Keratinocyte (primary cell): ENCODE data around the gene RNH1. TPM values are rescaled to one million over a fixed set of nuclear protein-coding genes. Genes with fewer than 3 reads are reported as not detected.

Experiments
- DNase-seq: peaks from one replicate; pipeline ENCODE4 v3.0.0-alpha.2; 2011; ENCODE audit warnings: low read depth, missing footprints, low spot score
- FAIRE-seq: peaks from 2 replicates; lab custom pipeline; 2011; peaks lifted over from hg19 to GRCh38; lab: Jason Lieb, UNC
- H2AFZ ChIP-seq: 2 replicates; pipeline ENCODE4 v1.6.0; 2012; ENCODE audit warnings: low read length, control low read depth, inconsistent platforms; ENCODE audit not compliant: control insufficient read depth
- H3K27ac ChIP-seq: 2 replicates; pipeline ENCODE4 v1.5.1; 2011; ENCODE audit warnings: low read length; ENCODE audit not compliant: control insufficient read depth, insufficient read depth
- H3K27me3 ChIP-seq: 3 replicates; pipeline ENCODE4 v1.6.0; 2011; ENCODE audit warnings: low read length; ENCODE audit not compliant: control insufficient read depth, insufficient read depth; ENCODE audit errors: extremely low read depth
- H3K36me3 ChIP-seq, 2 experiments: 2 replicates in 1 of 2; 3 replicates in 1 of 2; pipeline ENCODE4 v1.5.1; 2011; ENCODE audit warnings: low read length in 2 of 2, mild to moderate bottlenecking in 1 of 2; ENCODE audit not compliant: control insufficient read depth in 2 of 2, insufficient read depth in 2 of 2; ENCODE audit errors: extremely low read depth in 1 of 2
- H3K4me1 ChIP-seq: 3 replicates; pipeline ENCODE4 v1.5.1; 2011; ENCODE audit warnings: low read length; ENCODE audit not compliant: control insufficient read depth, insufficient read depth; ENCODE audit errors: extremely low read depth
- H3K4me2 ChIP-seq: 3 replicates; pipeline ENCODE4 v1.6.0; 2011; ENCODE audit warnings: low read depth, low read length; ENCODE audit not compliant: control insufficient read depth, insufficient read depth; ENCODE audit errors: extremely low read depth
- H3K4me3 ChIP-seq, 3 experiments: fragments of 200-600 bp in 1 of 3; sonication (generic) in 1 of 3; 2 replicates in 2 of 3; 3 replicates in 1 of 3; pipeline ENCODE4 v1.5.1; 2011 to 2016; ENCODE audit warnings: low read length in 3 of 3, mild to moderate bottlenecking in 3 of 3, control low read depth in 2 of 3, inconsistent platforms in 1 of 3, low read depth in 1 of 3, mixed read lengths in 1 of 3, mixed run types in 1 of 3, moderate library complexity in 1 of 3; ENCODE audit not compliant: control insufficient read depth in 2 of 3, insufficient read depth in 2 of 3; ENCODE audit errors: extremely low read depth in 1 of 3
- H3K79me2 ChIP-seq: 2 replicates; pipeline ENCODE4 v1.6.0; 2012; ENCODE audit warnings: low read length; ENCODE audit not compliant: control insufficient read depth, insufficient read depth
- H3K9ac ChIP-seq: 3 replicates; pipeline ENCODE4 v1.6.0; 2011; ENCODE audit warnings: low read length; ENCODE audit not compliant: control insufficient read depth, insufficient read depth; ENCODE audit errors: extremely low read depth
- H3K9me1 ChIP-seq: 3 replicates; pipeline ENCODE4 v1.6.0; 2011; ENCODE audit warnings: low read length; ENCODE audit not compliant: control insufficient read depth, insufficient read depth; ENCODE audit errors: extremely low read depth
- H3K9me3 ChIP-seq: 2 replicates; pipeline ENCODE4 v1.5.1; 2012; ENCODE audit warnings: low read depth, low read length; ENCODE audit not compliant: control insufficient read depth
- H4K20me1 ChIP-seq: 3 replicates; pipeline ENCODE4 v1.6.0; 2011; ENCODE audit warnings: low read length; ENCODE audit not compliant: control insufficient read depth, insufficient read depth; ENCODE audit errors: extremely low read depth
- CTCF ChIP-seq, 3 experiments: IDR thresholded peaks in 1 of 3; conservative IDR thresholded peaks in 1 of 3; optimal IDR thresholded peaks in 1 of 3; 2 replicates in 2 of 3; 3 replicates in 1 of 3; pipeline versions ENCODE3 to v1.5.1; 2011; ENCODE audit warnings: low read length in 3 of 3, mild to moderate bottlenecking in 3 of 3, moderate library complexity in 2 of 3, control low read depth in 1 of 3, inconsistent platforms in 1 of 3; ENCODE audit not compliant: insufficient read depth in 2 of 3; ENCODE audit errors: extremely low read depth in 1 of 3
- EZH2 ChIP-seq: IDR thresholded peaks from one replicate; pipeline ENCODE4 v1.6.1; 2012; ENCODE audit warnings: inconsistent platforms, mild to moderate bottlenecking, low read length, moderate library complexity
- dilution Hi-C: fragments of 300-500 bp; cut with MboI; formaldehyde crosslinking; loops from one replicate; pipeline ENCODE4 v1.7.0; 2020; ENCODE audit warnings: low sequenced_read_pairs; ENCODE audit not compliant: extremely low pct_ligation_motif_present
- polyA plus RNA-seq, 5 experiments: library from polyadenylated mRNA; depleted of rRNA in 3 of 5; stranded (reverse) in 3 of 5; stranded (forward) in 1 of 5; unstranded in 1 of 5; fragments of >200 nt; gene quantifications; 1 replicate in 1 of 5; 2 replicates in 3 of 5; 3 replicates in 1 of 5; pipeline versions ENCODE4 v1.2.1 to v1.2.3, GENCODE V29; 2011 to 2012; ENCODE audit warnings: missing spikeins in 2 of 5, low read depth in 1 of 5, low replicate concordance in 1 of 5

RNH1 gene
- polyA plus RNA-seq, 1 donor (not counting 4 experiments of a cell fraction or from before 2014, with no cell fraction given) = 92.0 TPM

GRCh38 chr11:498297-499181 lies 8.5 kb downstream of the RNH1 start:
- H3K9me3 ChIP-seq = no peaks in the 10 kb centered on the region
- H3K9me1 ChIP-seq = no peaks in the 10 kb centered on the region
- no peak overlapping the region for H3K4me2 ChIP-seq
- H3K4me1 ChIP-seq = peaks cover 9% of the 10 kb centered on the region
- H3K79me2 ChIP-seq = peaks cover 21% of the 10 kb centered on the region
- H3K9ac ChIP-seq = no peak overlapping the region
- DNase-seq (no peak), FAIRE-seq (no peak)
- H3K27me3 ChIP-seq = no peaks in the 10 kb centered on the region
- dilution Hi-C loops = no loop called here
- H3K4me3 ChIP-seq = no peak overlapping the region
- H2AFZ ChIP-seq = no peak overlapping the region
- no peak for TF ChIP-seq EZH2
- TF ChIP-seq CTCF (optimal IDR thresholded peaks at IDR 0.05 in 1 of 3, IDR thresholded peaks at IDR 0.05 in 1 of 3, conservative IDR thresholded peaks at IDR 0.05 in 1 of 3; ENCODE audit: extremely low read depth in 1 of 3, insufficient read depth in 2 of 3, low read length in 3 of 3) = no peak
- H4K20me1 ChIP-seq = no peaks in the 10 kb centered on the region
- no peak overlapping the region for H3K27ac ChIP-seq
- H3K36me3 ChIP-seq = peaks cover 49 to 57% of the 10 kb centered on the region in 2 experiments

GRCh38 chr11:497565-498296 lies 9.3 kb downstream of the RNH1 start:
- H3K27ac ChIP-seq = no peak overlapping the region
- TF ChIP-seq CTCF (optimal IDR thresholded peaks at IDR 0.05 in 1 of 3, IDR thresholded peaks at IDR 0.05 in 1 of 3, conservative IDR thresholded peaks at IDR 0.05 in 1 of 3; ENCODE audit: extremely low read depth in 1 of 3, insufficient read depth in 2 of 3, low read length in 3 of 3) = no peak
- no peak for TF ChIP-seq EZH2
- H3K9me1 ChIP-seq = no peaks in the 10 kb centered on the region
- H4K20me1 ChIP-seq = no peaks in the 10 kb centered on the region
- no peak overlapping the region for H2AFZ ChIP-seq
- H3K79me2 ChIP-seq = peaks cover 14% of the 10 kb centered on the region
- dilution Hi-C loops = no loop called here
- DNase-seq (no peak), FAIRE-seq (no peak)
- H3K27me3 ChIP-seq = no peaks in the 10 kb centered on the region
- H3K36me3 ChIP-seq = peaks cover 49 to 57% of the 10 kb centered on the region in 2 experiments
- H3K9me3 ChIP-seq = no peaks in the 10 kb centered on the region
- no peak overlapping the region for H3K4me3 ChIP-seq
- no peak overlapping the region for H3K9ac ChIP-seq
- no peak overlapping the region for H3K4me2 ChIP-seq
- H3K4me1 ChIP-seq = peaks cover 1% of the 10 kb centered on the region
